GM12878 (cell line): ENCODE results near the gene YKT6.

Experiments used
- ATF7 ChIP-seq: fragments of 450-650 bp; IDR thresholded peaks from 2 replicates; pipeline ENCODE4 v1.6.1; 2016; ENCODE audit warnings: low read depth, mild to moderate bottlenecking
- EP300 ChIP-seq, 2 experiments: fragments of 150-350 bp in 1 of 2; IDR thresholded peaks; 2 replicates each; pipeline ENCODE4 v1.6.1; 2011 to 2012; ENCODE audit warnings: low read depth in 2 of 2, low read length in 2 of 2, borderline replicate concordance in 1 of 2, improper control_type of control experiment in 1 of 2, inconsistent platforms in 1 of 2; ENCODE audit not compliant: control insufficient read depth in 1 of 2
- FOS ChIP-seq: IDR thresholded peaks from 3 replicates; pipeline ENCODE4 v1.6.1; 2011; ENCODE audit warnings: borderline replicate concordance; ENCODE audit not compliant: insufficient read length; ENCODE audit errors: extremely low read depth
- TCF7 ChIP-seq: IDR thresholded peaks from 2 replicates; pipeline ENCODE4 v1.6.1; 2014; ENCODE audit warnings: antibody characterized with exemption, borderline replicate concordance
- TF ChIP-seq, protein P1 (sequence below): fragments of 450-650 bp; IDR thresholded peaks from 2 replicates; pipeline ENCODE4 v1.6.1; 2017; ENCODE audit warnings: antibody characterized with exemption, mild to moderate bottlenecking, moderate library complexity
- TF ChIP-seq, protein P2 (sequence below): IDR thresholded peaks from 2 replicates; pipeline ENCODE4 v1.6.1; 2011; ENCODE audit warnings: low read depth, low read length, improper control_type of control experiment, borderline replicate concordance
- TF ChIP-seq, protein P3 (sequence below), 3 experiments: IDR thresholded peaks in 2 of 3; conservative IDR thresholded peaks in 1 of 3; 2 replicates each; pipeline ENCODE4 v1.5.1; 2011; ENCODE audit warnings: low read depth in 3 of 3, low read length in 3 of 3, mild to moderate bottlenecking in 3 of 3, control low read depth in 2 of 3, moderate library complexity in 2 of 3, inconsistent platforms in 1 of 3, mixed read lengths in 1 of 3; ENCODE audit not compliant: control insufficient read depth in 2 of 3, insufficient read depth in 1 of 3; ENCODE audit errors: extremely low read depth in 1 of 3
- TF ChIP-seq, protein P4 (sequence below): IDR thresholded peaks from 2 replicates; pipeline ENCODE4 v1.6.1; 2012; ENCODE audit warnings: low read depth, low read length, improper control_type of control experiment

DNA sequence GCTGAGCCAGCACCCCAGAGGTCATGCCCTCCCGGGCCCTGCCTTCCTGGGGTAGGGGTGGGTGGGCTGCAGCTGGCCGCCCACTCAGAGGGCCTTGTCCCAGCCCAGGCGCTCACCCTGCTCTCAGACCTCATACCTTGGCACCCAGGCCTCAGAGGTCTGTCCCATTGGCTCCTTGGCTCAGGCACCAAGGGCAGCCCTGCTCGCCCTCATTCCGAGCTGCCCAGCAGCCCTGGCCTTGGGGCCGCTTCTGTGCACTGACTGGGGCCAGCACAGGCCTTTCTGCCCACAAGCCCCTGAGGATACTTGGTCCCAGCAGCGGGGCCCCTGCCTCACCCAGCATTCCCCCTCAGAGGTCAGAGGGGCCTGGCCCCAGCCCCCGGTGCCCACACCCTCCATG, 34.3 kb downstream of the YKT6 start:
- TF ChIP-seq, protein P1, sequence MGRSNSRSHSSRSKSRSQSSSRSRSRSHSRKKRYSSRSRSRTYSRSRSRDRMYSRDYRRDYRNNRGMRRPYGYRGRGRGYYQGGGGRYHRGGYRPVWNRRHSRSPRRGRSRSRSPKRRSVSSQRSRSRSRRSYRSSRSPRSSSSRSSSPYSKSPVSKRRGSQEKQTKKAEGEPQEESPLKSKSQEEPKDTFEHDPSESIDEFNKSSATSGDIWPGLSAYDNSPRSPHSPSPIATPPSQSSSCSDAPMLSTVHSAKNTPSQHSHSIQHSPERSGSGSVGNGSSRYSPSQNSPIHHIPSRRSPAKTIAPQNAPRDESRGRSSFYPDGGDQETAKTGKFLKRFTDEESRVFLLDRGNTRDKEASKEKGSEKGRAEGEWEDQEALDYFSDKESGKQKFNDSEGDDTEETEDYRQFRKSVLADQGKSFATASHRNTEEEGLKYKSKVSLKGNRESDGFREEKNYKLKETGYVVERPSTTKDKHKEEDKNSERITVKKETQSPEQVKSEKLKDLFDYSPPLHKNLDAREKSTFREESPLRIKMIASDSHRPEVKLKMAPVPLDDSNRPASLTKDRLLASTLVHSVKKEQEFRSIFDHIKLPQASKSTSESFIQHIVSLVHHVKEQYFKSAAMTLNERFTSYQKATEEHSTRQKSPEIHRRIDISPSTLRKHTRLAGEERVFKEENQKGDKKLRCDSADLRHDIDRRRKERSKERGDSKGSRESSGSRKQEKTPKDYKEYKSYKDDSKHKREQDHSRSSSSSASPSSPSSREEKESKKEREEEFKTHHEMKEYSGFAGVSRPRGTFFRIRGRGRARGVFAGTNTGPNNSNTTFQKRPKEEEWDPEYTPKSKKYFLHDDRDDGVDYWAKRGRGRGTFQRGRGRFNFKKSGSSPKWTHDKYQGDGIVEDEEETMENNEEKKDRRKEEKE = no peak
- TF ChIP-seq ATF7 (no peak), FOS (no peak), EP300 (IDR thresholded peaks at IDR 0.05; ENCODE audit: borderline replicate concordance in 1 of 2, control insufficient read depth in 1 of 2, low read depth in 2 of 2, low read length in 2 of 2) (no peak), TCF7 (no peak)
- TF ChIP-seq, protein P2, sequence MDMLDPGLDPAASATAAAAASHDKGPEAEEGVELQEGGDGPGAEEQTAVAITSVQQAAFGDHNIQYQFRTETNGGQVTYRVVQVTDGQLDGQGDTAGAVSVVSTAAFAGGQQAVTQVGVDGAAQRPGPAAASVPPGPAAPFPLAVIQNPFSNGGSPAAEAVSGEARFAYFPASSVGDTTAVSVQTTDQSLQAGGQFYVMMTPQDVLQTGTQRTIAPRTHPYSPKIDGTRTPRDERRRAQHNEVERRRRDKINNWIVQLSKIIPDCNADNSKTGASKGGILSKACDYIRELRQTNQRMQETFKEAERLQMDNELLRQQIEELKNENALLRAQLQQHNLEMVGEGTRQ = no peak
- TF ChIP-seq, protein P3, sequence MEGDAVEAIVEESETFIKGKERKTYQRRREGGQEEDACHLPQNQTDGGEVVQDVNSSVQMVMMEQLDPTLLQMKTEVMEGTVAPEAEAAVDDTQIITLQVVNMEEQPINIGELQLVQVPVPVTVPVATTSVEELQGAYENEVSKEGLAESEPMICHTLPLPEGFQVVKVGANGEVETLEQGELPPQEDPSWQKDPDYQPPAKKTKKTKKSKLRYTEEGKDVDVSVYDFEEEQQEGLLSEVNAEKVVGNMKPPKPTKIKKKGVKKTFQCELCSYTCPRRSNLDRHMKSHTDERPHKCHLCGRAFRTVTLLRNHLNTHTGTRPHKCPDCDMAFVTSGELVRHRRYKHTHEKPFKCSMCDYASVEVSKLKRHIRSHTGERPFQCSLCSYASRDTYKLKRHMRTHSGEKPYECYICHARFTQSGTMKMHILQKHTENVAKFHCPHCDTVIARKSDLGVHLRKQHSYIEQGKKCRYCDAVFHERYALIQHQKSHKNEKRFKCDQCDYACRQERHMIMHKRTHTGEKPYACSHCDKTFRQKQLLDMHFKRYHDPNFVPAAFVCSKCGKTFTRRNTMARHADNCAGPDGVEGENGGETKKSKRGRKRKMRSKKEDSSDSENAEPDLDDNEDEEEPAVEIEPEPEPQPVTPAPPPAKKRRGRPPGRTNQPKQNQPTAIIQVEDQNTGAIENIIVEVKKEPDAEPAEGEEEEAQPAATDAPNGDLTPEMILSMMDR (IDR thresholded peaks at IDR 0.05 in 2 of 3, conservative IDR thresholded peaks at IDR 0.05 in 1 of 3; ENCODE audit: control insufficient read depth in 2 of 3, extremely low read depth in 1 of 3, insufficient read depth in 1 of 3, low read depth in 3 of 3, low read length in 3 of 3) = no peak
- TF ChIP-seq, protein P4, sequence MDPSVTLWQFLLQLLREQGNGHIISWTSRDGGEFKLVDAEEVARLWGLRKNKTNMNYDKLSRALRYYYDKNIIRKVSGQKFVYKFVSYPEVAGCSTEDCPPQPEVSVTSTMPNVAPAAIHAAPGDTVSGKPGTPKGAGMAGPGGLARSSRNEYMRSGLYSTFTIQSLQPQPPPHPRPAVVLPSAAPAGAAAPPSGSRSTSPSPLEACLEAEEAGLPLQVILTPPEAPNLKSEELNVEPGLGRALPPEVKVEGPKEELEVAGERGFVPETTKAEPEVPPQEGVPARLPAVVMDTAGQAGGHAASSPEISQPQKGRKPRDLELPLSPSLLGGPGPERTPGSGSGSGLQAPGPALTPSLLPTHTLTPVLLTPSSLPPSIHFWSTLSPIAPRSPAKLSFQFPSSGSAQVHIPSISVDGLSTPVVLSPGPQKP = no peak
